Breast epithelium (tissue), 3 donors: Measurements from ENCODE around the gene CRTC1.

Source experiments
- POLR2A ChIP-seq: fragments of 450-650 bp; IDR thresholded peaks from one replicate; pipeline ENCODE4 v1.6.1; 2016; ENCODE audit warnings: antibody characterized with exemption, mild to moderate bottlenecking, moderate library complexity
- POLR2AphosphoS5 ChIP-seq, 3 donors: sonication (generic); formaldehyde crosslinking; IDR thresholded peaks; one replicate each; pipeline ENCODE4 v1.6.1; 2017; ENCODE audit warnings: antibody characterized with exemption in 3 of 3
- TF ChIP-seq, protein P1 (sequence below), 3 donors: fragments of 450-650 bp; IDR thresholded peaks; one replicate each; pipeline ENCODE4 v1.5.1; 2016 to 2017; ENCODE audit warnings: antibody characterized with exemption in 3 of 3, mild to moderate bottlenecking in 3 of 3, moderate library complexity in 3 of 3

- TF ChIP-seq, protein P1, sequence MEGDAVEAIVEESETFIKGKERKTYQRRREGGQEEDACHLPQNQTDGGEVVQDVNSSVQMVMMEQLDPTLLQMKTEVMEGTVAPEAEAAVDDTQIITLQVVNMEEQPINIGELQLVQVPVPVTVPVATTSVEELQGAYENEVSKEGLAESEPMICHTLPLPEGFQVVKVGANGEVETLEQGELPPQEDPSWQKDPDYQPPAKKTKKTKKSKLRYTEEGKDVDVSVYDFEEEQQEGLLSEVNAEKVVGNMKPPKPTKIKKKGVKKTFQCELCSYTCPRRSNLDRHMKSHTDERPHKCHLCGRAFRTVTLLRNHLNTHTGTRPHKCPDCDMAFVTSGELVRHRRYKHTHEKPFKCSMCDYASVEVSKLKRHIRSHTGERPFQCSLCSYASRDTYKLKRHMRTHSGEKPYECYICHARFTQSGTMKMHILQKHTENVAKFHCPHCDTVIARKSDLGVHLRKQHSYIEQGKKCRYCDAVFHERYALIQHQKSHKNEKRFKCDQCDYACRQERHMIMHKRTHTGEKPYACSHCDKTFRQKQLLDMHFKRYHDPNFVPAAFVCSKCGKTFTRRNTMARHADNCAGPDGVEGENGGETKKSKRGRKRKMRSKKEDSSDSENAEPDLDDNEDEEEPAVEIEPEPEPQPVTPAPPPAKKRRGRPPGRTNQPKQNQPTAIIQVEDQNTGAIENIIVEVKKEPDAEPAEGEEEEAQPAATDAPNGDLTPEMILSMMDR (IDR thresholded peaks at IDR 0.05): no peak
- TF ChIP-seq POLR2A (no peak), POLR2AphosphoS5 (IDR thresholded peaks at IDR 0.05) (peak; percentile 18 to 45 (median 25))
These were observed 80.5 kb downstream of the CRTC1 start for GRCh38 chr19:18763674-18764590.
